Esophagus squamous epithelium (tissue), 5 donors: ENCODE data around the gene WNT9B. TPM values are rescaled to one million over a fixed set of nuclear protein-coding genes. Genes with fewer than 3 reads are reported as not detected.

Source experiments
- DNase-seq: peaks from one replicate; lab custom pipeline; 2025; lab: John Stamatoyannopoulos, UW
- H3K27ac ChIP-seq, 4 donors: fragments of 200-600 bp; sonication (generic); one replicate each; pipeline ENCODE4 v1.5.1; 2016 to 2019; ENCODE audit warnings: mild to moderate bottlenecking in 1 of 4
- H3K27me3 ChIP-seq, 4 donors: fragments of 200-600 bp; sonication (generic); 1 replicate in 3 of 4; 2 replicates in 1 of 4; pipeline versions ENCODE4 v1.5.1 to v1.6.0; 2017 to 2021; ENCODE audit warnings: antibody characterized with exemption in 1 of 4
- H3K36me3 ChIP-seq, 3 donors: fragments of 200-600 bp; sonication (generic); one replicate each; pipeline ENCODE4 v1.5.1; 2016 to 2019
- H3K4me1 ChIP-seq, 3 donors: fragments of 200-600 bp; sonication (generic); one replicate each; pipeline ENCODE4 v1.5.1; 2017 to 2019
- H3K4me3 ChIP-seq, 4 donors: fragments of 200-600 bp; sonication (generic); 1 replicate in 3 of 4; 2 replicates in 1 of 4; pipeline ENCODE4 v1.5.1; 2016 to 2019; ENCODE audit warnings: mild to moderate bottlenecking in 2 of 4, moderate library complexity in 1 of 4
- H3K9me3 ChIP-seq, 3 donors: fragments of 200-600 bp; sonication (generic); one replicate each; pipeline ENCODE4 v1.5.1; 2016 to 2019
- POLR2A ChIP-seq, 4 donors: fragments of 450-650 bp; IDR thresholded peaks; one replicate each; pipeline ENCODE4 v1.6.1; 2017; ENCODE audit warnings: antibody characterized with exemption in 4 of 4, mild to moderate bottlenecking in 4 of 4, moderate library complexity in 3 of 4
- WGBS, 2 donors: methylation state at CpG; one replicate each; pipeline ENCODE4 v1.1.5; 2018; 5-methylcytosine and 5-hydroxymethylcytosine counted together
- intact Hi-C: fragments of 100-400 bp; cut with DNase I; formaldehyde crosslinking; loops from one replicate; pipeline ENCODE4 v1.15.0; 2022
- total RNA-seq, 4 donors: library from RNA; depleted of rRNA; stranded (reverse); fragments of >200 nt; gene quantifications; one replicate each; pipeline ENCODE4 v1.1.0, GENCODE V29; 2016
- TF ChIP-seq, protein P1 (sequence below), 6 experiments: fragments of 450-650 bp in 4 of 6; fragments of 200-600 bp in 2 of 6; sonication (generic) in 2 of 6; IDR thresholded peaks; one replicate each; pipeline ENCODE4 v1.5.1; 2016 to 2019; ENCODE audit warnings: antibody characterized with exemption in 6 of 6, mild to moderate bottlenecking in 4 of 6, moderate library complexity in 4 of 6
- donor health status: DM: yes; HTN: yes; CAD: no.

Gene WNT9B
- total RNA-seq, 4 donors from 2014 or later, result 0.19 to 0.26 TPM; not detected in 2

DNA sequence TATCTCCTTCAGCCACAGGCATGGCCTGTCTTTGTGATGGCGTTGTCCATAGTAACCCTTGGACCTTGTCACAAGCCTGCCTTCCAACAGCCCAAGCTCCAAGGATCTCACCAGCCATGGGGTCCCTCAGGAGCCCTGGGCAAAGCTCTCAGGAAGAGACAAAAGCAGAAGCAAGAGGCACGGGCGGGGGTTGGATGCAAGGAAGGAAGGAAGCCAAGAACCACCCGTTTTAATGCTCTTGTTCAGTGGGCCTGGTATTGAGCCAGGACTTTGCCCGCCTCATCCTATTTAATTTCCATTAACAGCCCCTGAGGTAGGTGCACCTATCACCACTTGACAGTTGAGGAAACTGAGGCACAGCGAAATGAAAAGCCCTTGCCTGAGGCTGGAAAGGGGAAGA, 39.3 kb downstream of the WNT9B start:
- no peak for DNase-seq
- no peaks in the 10 kb centered on the region for H3K36me3 ChIP-seq
- H3K9me3 ChIP-seq, result no peaks in the 10 kb centered on the region
- peaks cover 0 to 86% (median 3%) of the 10 kb centered on the region in 4 donors for H3K27me3 ChIP-seq
- H3K27ac ChIP-seq, result no peak overlapping the region
- TF ChIP-seq POLR2A (IDR thresholded peaks at IDR 0.05), result no peak
- TF ChIP-seq, protein P1, sequence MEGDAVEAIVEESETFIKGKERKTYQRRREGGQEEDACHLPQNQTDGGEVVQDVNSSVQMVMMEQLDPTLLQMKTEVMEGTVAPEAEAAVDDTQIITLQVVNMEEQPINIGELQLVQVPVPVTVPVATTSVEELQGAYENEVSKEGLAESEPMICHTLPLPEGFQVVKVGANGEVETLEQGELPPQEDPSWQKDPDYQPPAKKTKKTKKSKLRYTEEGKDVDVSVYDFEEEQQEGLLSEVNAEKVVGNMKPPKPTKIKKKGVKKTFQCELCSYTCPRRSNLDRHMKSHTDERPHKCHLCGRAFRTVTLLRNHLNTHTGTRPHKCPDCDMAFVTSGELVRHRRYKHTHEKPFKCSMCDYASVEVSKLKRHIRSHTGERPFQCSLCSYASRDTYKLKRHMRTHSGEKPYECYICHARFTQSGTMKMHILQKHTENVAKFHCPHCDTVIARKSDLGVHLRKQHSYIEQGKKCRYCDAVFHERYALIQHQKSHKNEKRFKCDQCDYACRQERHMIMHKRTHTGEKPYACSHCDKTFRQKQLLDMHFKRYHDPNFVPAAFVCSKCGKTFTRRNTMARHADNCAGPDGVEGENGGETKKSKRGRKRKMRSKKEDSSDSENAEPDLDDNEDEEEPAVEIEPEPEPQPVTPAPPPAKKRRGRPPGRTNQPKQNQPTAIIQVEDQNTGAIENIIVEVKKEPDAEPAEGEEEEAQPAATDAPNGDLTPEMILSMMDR (IDR thresholded peaks at IDR 0.05), result no peak
- WGBS, 2 donors, result 56 to 63% methylated on average over 4 to 5 of the region's 6 CpGs
- H3K4me3 ChIP-seq, result no peak overlapping the region
- no peaks in the 10 kb centered on the region for H3K4me1 ChIP-seq
- intact Hi-C loops, result no loop called here

DNA sequence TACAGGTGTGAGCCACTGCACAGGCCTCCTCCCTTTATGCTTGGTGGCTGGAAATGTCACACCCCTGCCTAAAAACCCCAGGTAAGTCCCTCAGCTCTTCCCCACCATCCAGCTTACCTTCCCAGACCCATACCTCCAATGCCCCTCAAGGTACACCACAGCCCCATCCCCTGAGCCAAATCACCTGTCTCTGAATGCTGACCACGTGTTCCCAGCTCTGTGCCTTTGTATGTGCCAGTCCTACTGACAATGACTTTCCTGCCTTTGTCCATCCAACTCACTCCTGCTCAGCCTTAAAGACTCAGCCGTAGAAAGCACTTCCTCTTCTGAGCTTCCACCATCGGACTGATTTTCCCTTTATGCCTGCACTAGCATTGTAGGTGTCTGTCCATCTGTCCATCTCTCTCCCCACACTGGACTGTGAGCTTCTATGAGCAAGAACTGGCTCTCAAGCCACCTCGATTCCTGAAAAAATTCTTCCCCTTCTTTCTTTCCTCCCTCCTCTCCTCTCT, 40.9 kb downstream of the WNT9B start:
- no peak for TF ChIP-seq POLR2A (IDR thresholded peaks at IDR 0.05)
- TF ChIP-seq, protein P1 (IDR thresholded peaks at IDR 0.05), result no peak
- WGBS, 2 donors, result 45 to 53% methylated on average over 4 of the region's 4 CpGs
- Histone ChIP-seq H3K4me3 (no peak overlapping the region), H3K27me3 (peaks cover 0 to 84% (median 3%) of the 10 kb centered on the region in 4 donors), H3K4me1 (no peaks in the 10 kb centered on the region), H3K27ac (no peak overlapping the region), H3K9me3 (no peaks in the 10 kb centered on the region), H3K36me3 (no peaks in the 10 kb centered on the region)
- intact Hi-C loops, result no loop called here
- no peak for DNase-seq

- DNase-seq, result no peak
- Histone ChIP-seq H3K27ac (no peak overlapping the region), H3K4me3 (no peak overlapping the region), H3K4me1 (no peaks in the 10 kb centered on the region), H3K27me3 (peaks cover 0 to 79% (median 3%) of the 10 kb centered on the region in 4 donors), H3K9me3 (no peaks in the 10 kb centered on the region), H3K36me3 (no peaks in the 10 kb centered on the region)
- intact Hi-C loops, result no loop called here
- WGBS, 2 donors, result 78 to 81% methylated on average over 8 to 9 of the region's 9 CpGs
- TF ChIP-seq POLR2A (IDR thresholded peaks at IDR 0.05), result no peak
- TF ChIP-seq, protein P1 (IDR thresholded peaks at IDR 0.05), result no peak
Measured at GRCh38 chr17:46894024-46894423, 42.6 kb downstream of the WNT9B start.

DNA sequence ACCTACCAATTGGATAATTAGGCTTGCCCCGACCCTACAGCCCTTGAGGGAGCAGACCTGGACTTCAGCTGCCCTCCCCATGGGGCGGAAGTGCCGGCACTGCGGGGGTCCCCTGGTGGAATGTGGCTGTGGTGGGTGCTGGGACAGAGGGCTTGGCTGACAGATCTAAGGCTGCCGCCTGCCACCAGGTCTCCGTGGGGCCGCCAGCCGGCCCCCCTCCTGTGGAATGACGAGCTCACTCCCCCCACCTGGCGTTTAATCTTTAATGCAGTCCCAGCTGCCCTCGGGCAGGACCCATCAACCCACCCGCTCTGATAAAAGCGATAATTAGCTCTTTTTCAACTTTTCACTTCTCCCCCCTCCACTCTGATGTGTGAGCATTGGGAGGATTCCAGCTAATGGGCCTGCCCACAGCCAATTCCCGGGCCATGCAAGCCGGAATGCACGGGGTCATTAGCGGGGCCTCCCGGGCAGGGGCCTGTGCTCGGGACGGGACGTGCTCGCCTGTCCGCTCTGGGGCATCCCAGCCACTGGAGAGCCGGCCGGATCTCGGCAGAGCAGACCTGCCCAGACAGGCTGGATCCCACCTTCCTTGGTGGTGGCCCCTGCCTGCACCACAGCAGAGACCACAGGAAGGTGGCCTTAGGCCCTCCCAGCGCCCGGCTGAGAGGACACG, 43.2 kb downstream of the WNT9B start:
- peaks cover 0 to 73% (median 3%) of the 10 kb centered on the region in 4 donors for H3K27me3 ChIP-seq
- H3K9me3 ChIP-seq, result no peaks in the 10 kb centered on the region
- no peak overlapping the region for H3K4me3 ChIP-seq
- no peak for TF ChIP-seq POLR2A (IDR thresholded peaks at IDR 0.05)
- TF ChIP-seq, protein P1 (IDR thresholded peaks at IDR 0.05), result no peak
- no peaks in the 10 kb centered on the region for H3K4me1 ChIP-seq
- no peaks in the 10 kb centered on the region for H3K36me3 ChIP-seq
- DNase-seq, result no peak
- intact Hi-C loops, result no loop called here
- 40 to 52% methylated on average over 2 to 12 of the region's 29 CpGs for WGBS, 2 donors
- H3K27ac ChIP-seq, result no peak overlapping the region

- no peaks in the 10 kb centered on the region for H3K36me3 ChIP-seq
- H3K27me3 ChIP-seq, result peaks cover 0 to 68% (median 3%) of the 10 kb centered on the region in 4 donors
- H3K4me1 ChIP-seq, result no peaks in the 10 kb centered on the region
- H3K4me3 ChIP-seq, result no peak overlapping the region
- intact Hi-C loops, result no loop called here
- WGBS, 2 donors, result 62 to 80% methylated on average over 4 to 5 of the region's 9 CpGs
- H3K27ac ChIP-seq, result no peak overlapping the region
- no peaks in the 10 kb centered on the region for H3K9me3 ChIP-seq
- no peak for TF ChIP-seq POLR2A (IDR thresholded peaks at IDR 0.05)
- TF ChIP-seq, protein P1 (IDR thresholded peaks at IDR 0.05), result no peak
- no peak for DNase-seq
Measured at GRCh38 chr17:46895171-46895570, 43.8 kb downstream of the WNT9B start.
